Measurements from ENCODE around the gene GXYLT2. TPM values are rescaled to one million over a fixed set of nuclear protein-coding genes. Genes with fewer than 3 reads are reported as not detected.
"Not testable (repeated sequence)": the region's sequence is repeated elsewhere in the genome, so short reads cannot be mapped to it uniquely, and the experiment has no call there.

GXYLT2 gene
- polyA plus RNA-seq, 3 donors, result 0.04 TPM; not detected in 2

GRCh38 chr3:72924055-72924454 is 36.2 kb downstream of the GXYLT2 start:
- Histone ChIP-seq H3K9me3 (replicated peaks in 1 of 2; ENCODE audit: control insufficient read depth in 1 of 2, insufficient read depth in 1 of 2, low read length in 2 of 2) (peaks cover 3 to 8% of the 10 kb centered on the region in 2 donors), H3K36me3 (replicated peaks in 1 of 2; ENCODE audit: control insufficient read depth in 1 of 2, insufficient read depth in 2 of 2, low read length in 2 of 2) (no peaks in the 10 kb centered on the region), H3K4me2 (replicated peaks; ENCODE audit: extremely low read depth, low read length, poor library complexity, severe bottlenecking) (no peak overlapping the region), H3K4me1 (ENCODE audit: control insufficient read depth in 1 of 2, insufficient read depth in 2 of 2, low read length in 2 of 2) (no peaks in the 10 kb centered on the region), H2AFZ (ENCODE audit: insufficient read depth, low read depth, low read length, poor library complexity, severe bottlenecking) (no peak overlapping the region), H3K79me2 (ENCODE audit: insufficient read depth, low read length) (no peaks in the 10 kb centered on the region), H3K4me3 (replicated peaks in 1 of 3; ENCODE audit: low read depth in 2 of 3, low read length in 3 of 3) (no peak overlapping the region), H3K27me3 (ENCODE audit: control insufficient read depth in 2 of 2, insufficient read depth in 2 of 2, low read length in 2 of 2) (no peaks in the 10 kb centered on the region), H3K9ac (ENCODE audit: insufficient read depth, low read length, poor library complexity, severe bottlenecking) (no peak overlapping the region), H4K20me1 (ENCODE audit: insufficient read depth, low read length) (no peaks in the 10 kb centered on the region), H3K27ac (ENCODE audit: low read depth in 1 of 2, low read length in 2 of 2) (no peak overlapping the region)
- Mint-ChIP-seq H3K36me3 (no peaks in the 10 kb centered on the region), H3K4me3 (no peak overlapping the region), H3K4me1 (no peaks in the 10 kb centered on the region), H3K9me3 (peaks cover 4 to 11% (median 7%) of the 10 kb centered on the region in 7 donors), H3K27me3 (ENCODE audit: low read depth in 3 of 3) (peaks cover 2 to 8% (median 2%) of the 10 kb centered on the region in 3 donors), H3K27ac (no peak overlapping the region)
- no peak for DNase-seq
- 80% methylated on average over 1 of the region's 3 CpGs for WGBS (ENCODE audit: insufficient coverage)
- TF ChIP-seq CTCF (IDR thresholded peaks at IDR 0.05), result no peak
- intact Hi-C loops (cut with micrococcal nuclease), result no loop called here

GRCh38 chr3:72928781-72929735 is 41.2 kb downstream of the GXYLT2 start:
- H3K36me3 Mint-ChIP-seq; H3K27ac ChIP-seq (ENCODE audit: low read depth in 1 of 2, low read length in 2 of 2); H3K4me3 ChIP-seq (replicated peaks in 1 of 3; ENCODE audit: low read depth in 2 of 3, low read length in 3 of 3); intact Hi-C loops (cut with micrococcal nuclease); H3K9ac ChIP-seq (ENCODE audit: insufficient read depth, low read length, poor library complexity, severe bottlenecking); H3K27me3 ChIP-seq (ENCODE audit: control insufficient read depth in 2 of 2, insufficient read depth in 2 of 2, low read length in 2 of 2); H3K79me2 ChIP-seq (ENCODE audit: insufficient read depth, low read length); DNase-seq; H3K4me1 ChIP-seq (ENCODE audit: control insufficient read depth in 1 of 2, insufficient read depth in 2 of 2, low read length in 2 of 2); H3K4me2 ChIP-seq (replicated peaks; ENCODE audit: extremely low read depth, low read length, poor library complexity, severe bottlenecking); H2AFZ ChIP-seq (ENCODE audit: insufficient read depth, low read depth, low read length, poor library complexity, severe bottlenecking); H4K20me1 ChIP-seq (ENCODE audit: insufficient read depth, low read length); H3K36me3 ChIP-seq (replicated peaks in 1 of 2; ENCODE audit: control insufficient read depth in 1 of 2, insufficient read depth in 2 of 2, low read length in 2 of 2); H3K4me1 Mint-ChIP-seq: not testable (repeated sequence)
- WGBS (ENCODE audit: insufficient coverage), result 79% methylated on average over 43 of the region's 51 CpGs
- peak overlapping the region in 1 of 2 donors; percentile 60 for H3K4me3 Mint-ChIP-seq
- peaks cover 6 to 14% (median 10%) of the 10 kb centered on the region in 7 donors for H3K9me3 Mint-ChIP-seq
- peaks cover 5 to 12% of the 10 kb centered on the region in 2 donors for H3K9me3 ChIP-seq (replicated peaks in 1 of 2; ENCODE audit: control insufficient read depth in 1 of 2, insufficient read depth in 1 of 2, low read length in 2 of 2)
- peak overlapping the region in 1 of 7 donors; percentile 41 for H3K27ac Mint-ChIP-seq
- peaks cover 0 to 13% (median 3%) of the 10 kb centered on the region in 3 donors for H3K27me3 Mint-ChIP-seq (ENCODE audit: low read depth in 3 of 3)

Data from CD14-positive monocyte (primary cell).